PFSK-1 (cell line): ENCODE measurements around the gene KCNK13.

Experiments
- POLR2AphosphoS5 ChIP-seq: IDR thresholded peaks from 2 replicates; pipeline ENCODE4 v1.6.1; 2012; ENCODE audit warnings: low read depth, mild to moderate bottlenecking, control low read depth, low read length, moderate library complexity
- REST ChIP-seq, 2 experiments: IDR thresholded peaks; 2 replicates each; pipeline versions ENCODE4 v1.6.1 to v1.8.0; 2011 to 2012; ENCODE audit warnings: low read depth in 2 of 2, low read length in 2 of 2, control low read depth in 1 of 2, inconsistent platforms in 1 of 2, mild to moderate bottlenecking in 1 of 2, moderate library complexity in 1 of 2; ENCODE audit not compliant: insufficient read depth in 1 of 2

- no peak for TF ChIP-seq POLR2AphosphoS5
- no peak for TF ChIP-seq REST (IDR thresholded peaks at IDR 0.05; ENCODE audit: insufficient read depth in 1 of 2, low read depth in 2 of 2, low read length in 2 of 2)
These were observed 113.8 kb downstream of the KCNK13 start for GRCh38 chr14:90175631-90176030.
